ENCODE measurements around the gene PPP1R12B.
"Not testable (repeated sequence)": the region's sequence is repeated elsewhere in the genome, so short reads cannot be mapped to it uniquely, and the experiment has no call there.

DNA sequence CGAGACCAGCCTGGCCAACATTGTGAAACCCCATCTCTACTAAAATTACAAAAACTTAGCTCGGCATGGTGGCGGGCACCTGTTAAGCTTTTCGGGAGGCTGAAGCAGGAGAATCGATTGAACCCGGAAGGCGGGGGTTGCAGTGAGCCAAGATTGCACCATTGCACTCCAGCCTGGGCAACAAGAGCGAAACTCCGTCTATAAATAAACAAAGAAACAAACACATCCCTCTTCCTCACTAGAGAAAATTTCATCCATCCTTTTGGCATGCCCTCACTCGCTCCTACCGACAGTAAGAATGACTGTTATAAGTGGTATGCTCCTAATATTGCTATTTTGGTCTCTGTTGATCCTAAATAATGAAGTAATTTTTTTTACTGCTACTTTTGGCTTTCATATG, 195.0 kb downstream of the PPP1R12B start:
- not testable (repeated sequence) for TF ChIP-seq POLR2AphosphoS5 (IDR thresholded peaks at IDR 0.05; ENCODE audit: low read depth); CTCF (conservative IDR thresholded peaks at IDR 0.05; ENCODE audit: low read depth in 2 of 2)
